ENCODE results near the gene KIF23. TPM values are rescaled to one million over a fixed set of nuclear protein-coding genes. Genes with fewer than 3 reads are reported as not detected.
"Not testable (repeated sequence)": the region's sequence is repeated elsewhere in the genome, so short reads cannot be mapped to it uniquely, and the experiment has no call there.

Gene KIF23
- total RNA-seq, 8 experiments from 2014 or later, result 1.9 to 39.0 (median 2.8) TPM

GRCh38 chr15:69450221-69450620 lies 36.1 kb downstream of the KIF23 start:
- WGBS, 10 experiments, result 80 to 100% (median 94%) methylated on average over 1 to 3 of the region's 4 CpGs; no CpG with 5 or more reads in 3 of the 10 experiments
- H3K4me3 ChIP-seq; in situ Hi-C loops (cut with MboI; ENCODE audit: low pct_unique_long_range_greater_than_20kb in 2 of 9, low sequenced_read_pairs in 9 of 9, unreplicated experiment in 9 of 9); ATAC-seq (replicated peaks in 6 of 8); H3K27ac ChIP-seq: not testable (repeated sequence)
- peaks cover 17 to 24% of the 10 kb centered on the region in 2 donors for H3K4me1 ChIP-seq (replicated peaks in 1 of 2)

- WGBS, 10 experiments, result 81 to 100% (median 97%) methylated on average over 1 to 10 of the region's 12 CpGs; no CpG with 5 or more reads in 1 of the 10 experiments
- in situ Hi-C loops (cut with MboI; ENCODE audit: low pct_unique_long_range_greater_than_20kb in 2 of 9, low sequenced_read_pairs in 9 of 9, unreplicated experiment in 9 of 9), result no loop called here
- peaks cover 17 to 24% of the 10 kb centered on the region in 2 donors for H3K4me1 ChIP-seq (replicated peaks in 1 of 2)
- no peak overlapping the region for H3K27ac ChIP-seq
- H3K4me3 ChIP-seq, result peak overlapping the region in 2 of 5 donors; percentile 76 to 91
- ATAC-seq (replicated peaks in 6 of 8), result no peak
Observed at GRCh38 chr15:69450968-69451695, 37.0 kb downstream of the KIF23 start.

- peak overlapping the region; percentile 2 to 54 for H3K27ac ChIP-seq
- peak; percentile 21 to 55 (median 50) for ATAC-seq (replicated peaks in 6 of 8)
- peak overlapping the region; percentile 63 to 91 (median 76) for H3K4me3 ChIP-seq
- 2 to 40% (median 26%) methylated on average over 5 to 32 of the region's 32 CpGs for WGBS, 10 experiments
- H3K4me1 ChIP-seq (replicated peaks in 1 of 2), result peaks cover 17 to 24% of the 10 kb centered on the region in 2 donors
- in situ Hi-C loops (cut with MboI; ENCODE audit: low pct_unique_long_range_greater_than_20kb in 2 of 9, low sequenced_read_pairs in 9 of 9, unreplicated experiment in 9 of 9), result no loop called here
Observed at GRCh38 chr15:69451951-69452691, 38.0 kb downstream of the KIF23 start.

GRCh38 chr15:69452692-69453521 lies 38.8 kb downstream of the KIF23 start, which contains the start of gene RPLP1:
Gene RPLP1 (plus strand): TSS chr15:69452818. CDS start chr15:69452949, 131 bp downstream.
- Histone ChIP-seq H3K4me3 (peak within 1 kb of the TSS; percentile 63 to 91 (median 76)), H3K27ac (peak within 1 kb of the TSS; percentile 49 to 62), H3K4me1 (replicated peaks in 1 of 2) (peaks cover 17 to 24% of the 10 kb centered on the region in 2 donors)
- peak; percentile 84 to 98 (median 96) for ATAC-seq (replicated peaks in 6 of 8)
- in situ Hi-C loops (cut with MboI; ENCODE audit: low pct_unique_long_range_greater_than_20kb in 2 of 9, low sequenced_read_pairs in 9 of 9, unreplicated experiment in 9 of 9), result no loop called here
- 0 to 1% (median 0%) methylated on average over 2 to 27 of the region's 77 CpGs; no CpG with 5 or more reads in 3 of the 10 experiments for WGBS, 10 experiments

GRCh38 chr15:69454953-69455352 lies 40.8 kb downstream of the KIF23 start:
- H3K4me1 ChIP-seq (replicated peaks in 1 of 2), result peaks cover 17 to 24% of the 10 kb centered on the region in 2 donors
- H3K4me3 ChIP-seq, result peak overlapping the region in 1 of 5 donors; percentile 1
- H3K27ac ChIP-seq, result no peak overlapping the region
- in situ Hi-C loops (cut with MboI; ENCODE audit: low pct_unique_long_range_greater_than_20kb in 2 of 9, low sequenced_read_pairs in 9 of 9, unreplicated experiment in 9 of 9), result no loop called here
- ATAC-seq (replicated peaks in 6 of 8), result peak in 2 of 8 experiments; percentile 1 to 34
- 0 to 69% (median 16%) methylated on average over 1 to 5 of the region's 5 CpGs; no CpG with 5 or more reads in 3 of the 10 experiments for WGBS, 10 experiments

- 81 to 100% (median 93%) methylated on average over 2 to 10 of the region's 13 CpGs for WGBS, 10 experiments
- Histone ChIP-seq H3K27ac (no peak overlapping the region), H3K4me1 (replicated peaks in 1 of 2) (peaks cover 14 to 20% of the 10 kb centered on the region in 2 donors), H3K4me3 (no peak overlapping the region)
- in situ Hi-C loops (cut with MboI; ENCODE audit: low pct_unique_long_range_greater_than_20kb in 2 of 9, low sequenced_read_pairs in 9 of 9, unreplicated experiment in 9 of 9), result no loop called here
- no peak for ATAC-seq (replicated peaks in 6 of 8)
Observed at GRCh38 chr15:69456208-69457166, 42.3 kb downstream of the KIF23 start.

- no peak for ATAC-seq (replicated peaks in 6 of 8)
- Histone ChIP-seq H3K27ac (no peak overlapping the region), H3K4me1 (replicated peaks in 1 of 2) (peaks cover 16 to 18% of the 10 kb centered on the region in 2 donors), H3K4me3 (no peak overlapping the region)
- in situ Hi-C loops (cut with MboI; ENCODE audit: low pct_unique_long_range_greater_than_20kb in 2 of 9, low sequenced_read_pairs in 9 of 9, unreplicated experiment in 9 of 9), result no loop called here
- WGBS, 10 experiments, result 60 to 100% (median 86%) methylated on average over 1 to 6 of the region's 8 CpGs
Observed at GRCh38 chr15:69457304-69458280, 43.4 kb downstream of the KIF23 start.

- no peak for ATAC-seq (replicated peaks in 6 of 8)
- Histone ChIP-seq H3K4me3 (no peak overlapping the region), H3K27ac (no peak overlapping the region), H3K4me1 (replicated peaks in 1 of 2) (peaks cover 13 to 19% of the 10 kb centered on the region in 2 donors)
- in situ Hi-C loops (cut with MboI; ENCODE audit: low pct_unique_long_range_greater_than_20kb in 2 of 9, low sequenced_read_pairs in 9 of 9, unreplicated experiment in 9 of 9), result no loop called here
- WGBS, 10 experiments, result 0 to 80% (median 43%) methylated on average over 1 to 2 of the region's 2 CpGs; no CpG with 5 or more reads in 5 of the 10 experiments
Observed at GRCh38 chr15:69459066-69459465, 44.9 kb downstream of the KIF23 start.

GRCh38 chr15:69460481-69460880 lies 46.3 kb downstream of the KIF23 start:
- no peak for ATAC-seq (replicated peaks in 6 of 8)
- no peak overlapping the region for H3K27ac ChIP-seq
- 25 to 80% (median 29%) methylated on average over 1 of the region's 1 CpG; no CpG with 5 or more reads in 5 of the 10 experiments for WGBS, 10 experiments
- no peak overlapping the region for H3K4me3 ChIP-seq
- in situ Hi-C loops (cut with MboI; ENCODE audit: low pct_unique_long_range_greater_than_20kb in 2 of 9, low sequenced_read_pairs in 9 of 9, unreplicated experiment in 9 of 9), result no loop called here
- peaks cover 2 to 13% of the 10 kb centered on the region in 2 donors for H3K4me1 ChIP-seq (replicated peaks in 1 of 2)

GRCh38 chr15:69462030-69462492 lies 47.9 kb downstream of the KIF23 start:
- Histone ChIP-seq H3K4me1 (replicated peaks in 1 of 2) (peaks cover 2 to 13% of the 10 kb centered on the region in 2 donors), H3K4me3 (peak overlapping the region in 1 of 5 donors; percentile 36), H3K27ac (no peak overlapping the region)
- peak in 2 of 8 experiments; percentile 0 to 1 for ATAC-seq (replicated peaks in 6 of 8)
- in situ Hi-C loops (cut with MboI; ENCODE audit: low pct_unique_long_range_greater_than_20kb in 2 of 9, low sequenced_read_pairs in 9 of 9, unreplicated experiment in 9 of 9), result no loop called here
- 81 to 100% (median 99%) methylated on average over 1 to 11 of the region's 23 CpGs; no CpG with 5 or more reads in 4 of the 10 experiments for WGBS, 10 experiments

Measured in motor neuron (in vitro differentiated cells).